ENCODE measurements around the gene DYNLRB1.

DNA sequence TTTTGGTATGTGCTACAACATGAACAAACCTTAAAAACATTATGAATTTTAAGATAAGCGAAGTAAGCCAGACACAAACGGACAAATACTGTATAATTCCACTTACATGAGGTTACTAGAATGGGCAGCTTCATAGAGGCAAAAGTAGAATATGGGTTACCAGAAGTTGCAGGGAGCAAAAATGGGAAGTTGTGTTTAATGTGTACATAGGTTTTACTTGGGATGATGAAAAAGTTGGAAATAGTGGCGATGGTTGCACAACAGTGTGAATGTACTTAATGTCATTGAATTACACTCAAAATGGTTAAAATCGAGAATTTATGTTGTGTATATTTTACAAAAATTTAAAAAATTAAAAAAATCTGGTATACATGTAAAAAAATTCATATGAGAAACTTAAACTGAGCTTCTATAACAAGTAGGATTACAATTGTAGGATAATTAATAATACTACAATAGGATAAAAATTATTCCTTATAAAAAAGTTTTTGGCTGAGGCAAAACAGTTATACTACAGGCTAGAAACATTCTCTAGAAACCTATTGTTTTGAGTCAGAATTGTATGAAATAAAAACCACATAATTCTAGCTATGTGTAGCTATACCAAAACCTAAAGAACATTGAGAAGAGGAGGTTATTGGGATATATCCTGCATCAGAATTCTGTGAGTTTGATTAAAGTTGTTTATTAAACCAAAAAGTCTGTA lies 24.8 kb upstream of the DYNLRB1 start:
- TF ChIP-seq, protein P1, sequence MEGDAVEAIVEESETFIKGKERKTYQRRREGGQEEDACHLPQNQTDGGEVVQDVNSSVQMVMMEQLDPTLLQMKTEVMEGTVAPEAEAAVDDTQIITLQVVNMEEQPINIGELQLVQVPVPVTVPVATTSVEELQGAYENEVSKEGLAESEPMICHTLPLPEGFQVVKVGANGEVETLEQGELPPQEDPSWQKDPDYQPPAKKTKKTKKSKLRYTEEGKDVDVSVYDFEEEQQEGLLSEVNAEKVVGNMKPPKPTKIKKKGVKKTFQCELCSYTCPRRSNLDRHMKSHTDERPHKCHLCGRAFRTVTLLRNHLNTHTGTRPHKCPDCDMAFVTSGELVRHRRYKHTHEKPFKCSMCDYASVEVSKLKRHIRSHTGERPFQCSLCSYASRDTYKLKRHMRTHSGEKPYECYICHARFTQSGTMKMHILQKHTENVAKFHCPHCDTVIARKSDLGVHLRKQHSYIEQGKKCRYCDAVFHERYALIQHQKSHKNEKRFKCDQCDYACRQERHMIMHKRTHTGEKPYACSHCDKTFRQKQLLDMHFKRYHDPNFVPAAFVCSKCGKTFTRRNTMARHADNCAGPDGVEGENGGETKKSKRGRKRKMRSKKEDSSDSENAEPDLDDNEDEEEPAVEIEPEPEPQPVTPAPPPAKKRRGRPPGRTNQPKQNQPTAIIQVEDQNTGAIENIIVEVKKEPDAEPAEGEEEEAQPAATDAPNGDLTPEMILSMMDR (IDR thresholded peaks at IDR 0.05), result no peak
- TF ChIP-seq EZH2 (IDR thresholded peaks at IDR 0.05; ENCODE audit: borderline replicate concordance, insufficient read depth, low read depth, low read length, poor library complexity, severe bottlenecking), result no peak

Measured in B cell (primary cell).